ENCODE data around the gene IL34.

DNA sequence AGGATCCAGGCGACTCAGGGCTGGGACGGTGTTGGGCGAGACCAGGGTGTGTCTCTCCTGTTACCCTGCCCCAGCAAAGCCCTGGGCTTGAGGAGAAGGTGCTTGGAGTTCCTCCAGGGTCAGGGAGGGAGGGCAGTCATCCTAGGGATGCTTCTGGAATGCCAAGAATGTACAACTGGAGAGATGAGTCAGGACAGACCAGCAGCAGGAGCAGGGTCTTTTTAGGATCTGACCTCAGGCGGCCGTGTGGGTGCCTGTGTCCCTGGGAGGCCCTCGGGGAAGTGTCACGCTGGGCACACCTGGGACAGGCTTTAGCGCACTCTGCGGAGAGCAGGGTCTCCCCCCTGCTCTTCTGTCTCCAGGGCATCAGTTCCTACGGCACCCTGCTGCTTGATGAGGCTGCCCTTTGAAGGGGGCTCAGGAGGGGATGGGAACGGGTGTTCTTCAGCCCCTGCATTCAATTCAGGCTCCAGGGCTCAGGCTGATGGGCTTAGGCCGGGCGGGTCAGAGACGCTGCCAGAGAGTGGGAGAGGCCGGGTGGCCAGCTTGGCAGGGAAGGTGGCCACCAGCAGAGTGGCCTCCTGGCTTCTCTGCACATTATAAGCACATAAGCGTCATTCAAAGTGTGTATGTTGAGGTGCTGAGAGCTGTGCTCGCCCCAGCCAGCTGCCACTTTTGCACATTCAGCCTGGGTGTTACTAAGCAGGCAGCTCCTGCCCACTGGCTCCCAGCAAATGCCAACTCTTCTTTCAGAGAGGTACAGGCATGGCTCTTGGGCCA lies 47.9 kb downstream of the IL34 start:
- TF ChIP-seq POLR2A (IDR thresholded peaks at IDR 0.05; ENCODE audit: low read length) (no peak), GATA1 (IDR thresholded peaks at IDR 0.05; ENCODE audit: low read depth, low read length) (no peak)

All from erythroblast (primary cell).